NCI-H2029 (cell line): ENCODE results near the gene MILR1.

Experiments used
- DNase-seq: peaks from one replicate; lab custom pipeline; 2025; lab: John Stamatoyannopoulos, UW

MILR1 gene

GRCh38 chr17:64503341-64503740 is 54.4 kb downstream of the MILR1 start:
- no peak for DNase-seq

DNA sequence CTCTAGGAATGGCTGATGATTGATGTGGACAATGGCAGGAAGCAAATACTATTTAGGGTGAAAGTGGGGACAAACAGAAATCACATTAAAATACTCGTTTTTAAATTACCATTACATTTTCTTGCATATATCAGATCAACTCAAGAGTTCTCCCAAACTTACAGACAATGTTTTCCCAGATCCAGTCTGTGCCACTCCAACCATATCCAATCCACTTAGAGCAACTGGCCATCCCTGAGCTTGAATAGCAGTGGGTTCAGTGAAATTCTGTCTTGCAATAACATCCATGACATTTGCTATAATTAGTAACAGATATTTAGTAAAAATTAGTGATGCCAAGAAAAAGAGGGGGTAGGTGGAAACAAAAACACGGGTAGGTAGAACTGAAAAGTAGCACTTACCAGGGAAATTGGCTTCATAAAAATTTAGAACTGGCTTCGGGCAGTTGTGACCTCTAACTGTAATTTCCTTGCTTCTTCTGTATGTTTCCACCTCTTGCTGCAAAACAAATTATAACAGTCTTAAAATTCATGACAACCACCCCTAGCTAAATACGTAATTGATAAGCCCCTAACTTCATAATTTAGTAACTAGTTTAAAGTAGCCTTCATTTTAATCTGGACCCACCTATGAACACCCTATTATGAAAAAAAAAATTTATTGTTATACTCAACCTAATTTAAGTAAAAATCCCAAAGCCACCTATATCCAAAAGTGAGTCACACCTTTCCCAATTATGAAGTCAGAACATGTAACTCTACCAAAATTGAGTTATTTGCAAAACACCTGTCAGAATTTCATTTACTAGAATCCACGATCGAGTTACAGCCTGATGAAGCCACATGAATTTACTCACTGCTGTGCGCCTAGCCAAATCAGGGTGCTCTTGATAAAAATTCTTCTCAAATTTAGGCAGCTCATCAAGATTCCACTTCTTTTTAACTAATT is 55.2 kb downstream of the MILR1 start:
- no peak for DNase-seq

GRCh38 chr17:64504769-64505339 is 55.9 kb downstream of the MILR1 start:
- DNase-seq = no peak

DNA sequence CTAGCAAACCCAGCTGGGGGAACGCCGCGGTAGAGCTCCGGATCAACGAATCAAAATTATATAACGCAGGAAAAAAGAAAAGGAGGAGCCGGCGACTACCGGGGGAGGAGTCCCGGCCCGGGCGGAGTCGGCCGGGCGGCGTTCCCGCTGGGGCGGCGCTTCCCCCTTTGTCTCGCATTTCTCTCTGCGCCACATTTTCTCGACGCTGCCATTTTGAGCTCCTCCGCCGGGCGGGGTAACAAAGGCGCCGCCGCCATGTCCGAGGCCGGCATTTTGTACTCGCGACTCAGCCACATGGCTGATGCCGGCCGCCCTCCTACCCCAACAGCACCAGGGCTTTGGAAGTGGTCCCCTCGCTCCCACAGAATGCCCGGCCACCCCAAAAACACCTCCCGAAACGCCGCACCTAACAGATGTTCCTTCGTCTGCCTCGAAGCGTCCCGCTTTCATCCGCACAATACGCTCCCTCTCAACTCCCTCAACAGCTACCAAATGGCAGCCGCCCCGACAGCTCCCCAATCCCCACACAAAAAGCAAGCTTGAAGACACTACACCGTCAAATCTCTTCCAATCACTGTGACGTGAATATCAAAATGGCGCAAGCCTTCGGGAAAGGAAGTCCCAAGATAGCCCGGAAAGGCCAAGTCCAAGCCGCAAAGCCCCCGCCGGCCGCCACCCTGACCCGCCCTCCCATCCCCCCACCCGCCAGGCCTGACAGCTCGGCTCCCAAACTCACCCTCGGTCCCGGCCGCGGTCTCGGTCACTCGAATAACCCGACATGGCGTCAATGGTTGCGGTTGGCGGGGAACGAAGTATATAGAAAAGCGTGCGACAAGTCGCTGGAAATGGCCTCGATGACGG is 56.7 kb downstream of the MILR1 start:
- peak; percentile 66 for DNase-seq

DNA sequence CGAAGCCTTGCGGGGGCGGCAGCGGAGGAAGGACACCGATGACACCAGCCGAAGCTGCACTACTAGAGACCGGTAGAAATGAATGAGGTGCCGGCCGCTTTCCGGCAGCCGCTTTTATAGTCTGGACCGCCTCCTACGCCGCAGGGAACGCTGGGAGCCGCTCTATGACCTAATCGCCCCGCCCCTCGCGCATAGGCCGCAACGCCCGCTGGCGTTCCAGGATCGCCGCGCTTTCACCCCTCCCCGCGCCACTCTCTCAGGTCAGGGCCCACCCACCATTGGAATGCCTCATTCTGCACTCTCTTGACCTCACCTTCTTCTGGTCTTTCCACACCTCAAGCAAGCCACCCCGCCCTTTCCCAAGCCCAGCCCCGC is 57.3 kb downstream of the MILR1 start, which contains the start of gene DDX5:
TSS of gene DDX5 (minus strand) at position 89 of the 375 bp plus-strand sequence. CDS start 170 bp downstream, outside the sequence.
- peak; percentile 94 for DNase-seq

DNA sequence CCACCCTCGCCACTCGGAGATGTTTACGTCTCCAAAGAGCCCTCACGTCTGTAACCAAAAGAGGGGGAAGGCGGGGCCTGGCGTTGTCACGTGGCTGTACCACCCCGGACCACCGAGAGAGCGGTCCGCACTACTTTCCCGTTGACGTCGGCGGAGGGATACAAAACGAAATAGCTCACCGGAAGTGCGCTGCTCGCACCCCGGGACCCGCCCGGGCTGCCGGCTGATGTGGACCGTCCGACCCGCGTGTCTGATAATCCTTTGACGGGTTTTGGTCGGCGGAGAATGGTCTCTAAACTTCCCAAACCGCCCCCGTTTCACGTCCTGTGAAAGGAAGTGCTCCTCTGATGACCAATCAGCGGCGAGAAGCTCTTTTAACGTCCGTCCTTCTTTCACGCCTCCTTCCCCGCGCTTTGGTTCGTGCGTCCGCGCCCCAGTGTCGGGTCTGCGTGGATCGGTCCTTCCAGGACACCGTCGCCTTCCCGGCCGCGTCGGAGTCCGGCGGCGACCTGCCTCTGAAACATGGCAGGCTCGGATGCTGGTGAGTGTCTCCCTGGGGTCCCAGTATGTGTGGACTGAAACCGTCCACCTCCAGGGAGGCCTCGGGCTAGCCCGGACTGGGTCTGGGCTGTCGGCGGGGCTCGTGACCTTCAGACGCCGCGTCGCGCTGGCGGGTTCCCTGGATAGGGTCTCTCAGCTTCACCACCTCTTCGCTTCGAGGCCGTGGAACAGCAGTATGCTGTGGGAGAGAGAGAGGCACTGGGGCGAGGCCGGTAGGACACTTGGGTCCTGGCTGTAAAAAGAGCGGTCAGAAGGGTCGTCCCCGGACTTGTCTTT is 57.9 kb downstream of the MILR1 start, which contains the start of gene CEP95:
TSS of gene CEP95 (plus strand) at position 402 of the 837 bp plus-strand sequence. CDS start at position 523, 121 bp downstream.
- peak; percentile 94 for DNase-seq

- peak; percentile 54 for DNase-seq
Observed at GRCh38 chr17:64507413-64507782, 58.5 kb downstream of the MILR1 start.

DNA sequence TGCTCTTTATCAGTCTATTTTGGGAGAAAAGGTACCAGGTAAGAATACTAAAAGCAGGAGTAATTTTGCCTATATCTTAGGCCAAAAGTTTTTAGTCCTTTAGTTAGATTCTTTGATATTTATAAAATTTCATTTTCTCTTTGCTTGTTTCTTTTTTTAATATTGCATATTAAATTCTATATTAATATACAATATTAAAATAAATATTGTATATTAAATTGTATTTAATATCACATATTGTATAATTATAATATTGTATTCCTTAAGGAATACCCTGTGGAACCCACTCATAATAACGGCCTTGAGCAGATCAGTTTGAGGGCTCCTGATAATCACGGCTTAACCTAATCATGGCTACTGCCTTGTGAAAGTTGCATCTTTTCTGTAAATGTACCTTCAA is 59.8 kb downstream of the MILR1 start:
- DNase-seq = no peak

DNA sequence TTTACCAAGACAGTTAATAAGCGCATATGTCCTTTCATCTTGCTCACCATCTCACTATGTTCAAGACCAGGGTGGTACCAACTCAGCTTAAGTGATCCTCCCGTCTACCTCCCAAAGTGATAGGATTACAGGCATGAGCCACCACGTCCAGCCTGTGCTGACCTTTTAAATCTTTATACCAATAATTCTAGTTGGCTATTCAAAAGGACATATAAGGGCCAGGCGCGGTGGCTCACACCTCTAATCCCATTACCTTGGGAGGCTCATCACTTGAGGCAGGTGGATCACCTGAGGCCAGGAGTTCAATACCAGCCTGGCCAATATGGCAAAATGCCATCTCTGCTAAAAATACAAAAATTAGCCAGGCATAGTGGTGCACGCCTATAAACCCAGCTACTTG is 60.3 kb downstream of the MILR1 start:
- no peak for DNase-seq

DNA sequence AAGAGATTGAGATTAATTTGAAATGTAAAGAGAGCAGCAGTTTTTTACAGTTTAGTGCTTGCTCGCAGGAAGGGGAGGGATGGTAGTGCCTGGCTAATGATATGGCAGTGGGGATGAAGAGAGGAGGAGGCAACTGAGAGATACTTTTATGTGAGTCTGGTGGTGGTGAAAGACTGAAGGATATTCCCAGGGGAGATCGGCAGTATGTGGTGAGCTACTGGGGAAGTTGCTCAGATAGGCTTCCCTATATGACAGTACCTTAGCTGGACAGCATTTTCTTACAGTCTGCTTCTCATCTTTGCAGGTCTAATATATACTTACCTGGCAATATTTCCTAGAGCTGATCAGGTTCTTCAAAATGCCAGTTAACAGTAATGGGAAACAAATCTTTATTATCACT is 66.5 kb downstream of the MILR1 start:
- no peak for DNase-seq

DNA sequence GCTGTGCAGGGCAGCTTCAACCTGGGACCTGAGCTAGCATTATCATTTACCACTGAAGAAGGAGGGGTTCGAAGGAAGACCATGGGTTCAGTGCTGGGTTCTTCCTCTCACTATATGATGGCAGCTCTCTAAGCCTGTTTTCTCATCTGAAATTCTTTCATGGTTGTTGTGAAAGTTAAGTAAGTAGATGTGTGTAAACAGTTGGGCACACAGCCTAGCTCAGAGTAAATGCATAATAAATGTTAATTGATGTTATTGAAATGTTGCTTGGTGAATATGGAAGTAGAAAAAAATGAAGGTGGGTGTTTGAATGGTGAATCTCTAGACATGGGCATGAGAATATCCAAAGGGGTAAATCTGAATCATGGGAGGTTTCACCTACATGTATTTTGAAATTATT is 66.9 kb downstream of the MILR1 start:
- DNase-seq = no peak
